Measurements from ENCODE around the gene FBXL17. TPM values are rescaled to one million over a fixed set of nuclear protein-coding genes. Genes with fewer than 3 reads are reported as not detected.

FBXL17 gene
- total and polyA plus RNA-seq, 2 of the 13 experiments (the other 11 are each of a cell fraction or from before 2014, with no cell fraction given), result 3.0 to 7.9 TPM

- no peak for TF ChIP-seq ZNF407 (CRISPR knock-in tag; IDR thresholded peaks at IDR 0.05; ENCODE audit: not compliant biosample characterization)
- TF ChIP-seq POLR2AphosphoS5 (IDR thresholded peaks at IDR 0.05; ENCODE audit: low read depth, low read length), result no peak
- no peak for TF ChIP-seq ZNF350 (CRISPR knock-in tag; IDR thresholded peaks at IDR 0.05; ENCODE audit: borderline replicate concordance, low read depth)
- no peak for TF ChIP-seq HOMEZ (CRISPR knock-in tag; IDR thresholded peaks at IDR 0.05; ENCODE audit: low read depth)
- TF ChIP-seq ZNF326 (CRISPR knock-in tag; IDR thresholded peaks at IDR 0.05; ENCODE audit: borderline replicate concordance), result no peak
- TF ChIP-seq LCORL (IDR thresholded peaks at IDR 0.05), result no peak
- no peak for TF ChIP-seq LCORL (CRISPR knock-in tag; IDR thresholded peaks at IDR 0.05)
- TF ChIP-seq ZIK1 (CRISPR knock-in tag; IDR thresholded peaks at IDR 0.05; ENCODE audit: borderline replicate concordance, low read depth), result no peak
- no peak for TF ChIP-seq HDAC1 (CRISPR knock-in tag; IDR thresholded peaks at IDR 0.05)
- no peak for TF ChIP-seq EHMT2 (IDR thresholded peaks at IDR 0.05; ENCODE audit: borderline replicate concordance, low read depth, low read length)
- TF ChIP-seq MAF1 (CRISPR knock-in tag; IDR thresholded peaks at IDR 0.05; ENCODE audit: borderline replicate concordance), result no peak
- TF ChIP-seq CENPT (CRISPR knock-in tag; IDR thresholded peaks at IDR 0.05; ENCODE audit: low read depth), result no peak
- no peak for TF ChIP-seq TOPORS (CRISPR knock-in tag; IDR thresholded peaks at IDR 0.05)
Measured at GRCh38 chr5:108303086-108303485, 78.8 kb downstream of the FBXL17 start (continued).
